Keratinocyte (primary cell): Measurements from ENCODE around the gene STK38. TPM values are rescaled to one million over a fixed set of nuclear protein-coding genes. Genes with fewer than 3 reads are reported as not detected.

ENCODE experiments used
- DNase-seq: peaks from one replicate; pipeline ENCODE4 v3.0.0-alpha.2; 2011; ENCODE audit warnings: low read depth, missing footprints, low spot score
- FAIRE-seq: peaks from 2 replicates; lab custom pipeline; 2011; peaks lifted over from hg19 to GRCh38; lab: Jason Lieb, UNC
- H2AFZ ChIP-seq: 2 replicates; pipeline ENCODE4 v1.6.0; 2012; ENCODE audit warnings: low read length, control low read depth, inconsistent platforms; ENCODE audit not compliant: control insufficient read depth
- H3K27ac ChIP-seq: 2 replicates; pipeline ENCODE4 v1.5.1; 2011; ENCODE audit warnings: low read length; ENCODE audit not compliant: control insufficient read depth, insufficient read depth
- H3K27me3 ChIP-seq: 3 replicates; pipeline ENCODE4 v1.6.0; 2011; ENCODE audit warnings: low read length; ENCODE audit not compliant: control insufficient read depth, insufficient read depth; ENCODE audit errors: extremely low read depth
- H3K36me3 ChIP-seq, 2 experiments: 2 replicates in 1 of 2; 3 replicates in 1 of 2; pipeline ENCODE4 v1.5.1; 2011; ENCODE audit warnings: low read length in 2 of 2, mild to moderate bottlenecking in 1 of 2; ENCODE audit not compliant: control insufficient read depth in 2 of 2, insufficient read depth in 2 of 2; ENCODE audit errors: extremely low read depth in 1 of 2
- H3K4me1 ChIP-seq: 3 replicates; pipeline ENCODE4 v1.5.1; 2011; ENCODE audit warnings: low read length; ENCODE audit not compliant: control insufficient read depth, insufficient read depth; ENCODE audit errors: extremely low read depth
- H3K4me2 ChIP-seq: 3 replicates; pipeline ENCODE4 v1.6.0; 2011; ENCODE audit warnings: low read depth, low read length; ENCODE audit not compliant: control insufficient read depth, insufficient read depth; ENCODE audit errors: extremely low read depth
- H3K4me3 ChIP-seq, 3 experiments: fragments of 200-600 bp in 1 of 3; sonication (generic) in 1 of 3; 2 replicates in 2 of 3; 3 replicates in 1 of 3; pipeline ENCODE4 v1.5.1; 2011 to 2016; ENCODE audit warnings: low read length in 3 of 3, mild to moderate bottlenecking in 3 of 3, control low read depth in 2 of 3, inconsistent platforms in 1 of 3, low read depth in 1 of 3, mixed read lengths in 1 of 3, mixed run types in 1 of 3, moderate library complexity in 1 of 3; ENCODE audit not compliant: control insufficient read depth in 2 of 3, insufficient read depth in 2 of 3; ENCODE audit errors: extremely low read depth in 1 of 3
- H3K79me2 ChIP-seq: 2 replicates; pipeline ENCODE4 v1.6.0; 2012; ENCODE audit warnings: low read length; ENCODE audit not compliant: control insufficient read depth, insufficient read depth
- H3K9ac ChIP-seq: 3 replicates; pipeline ENCODE4 v1.6.0; 2011; ENCODE audit warnings: low read length; ENCODE audit not compliant: control insufficient read depth, insufficient read depth; ENCODE audit errors: extremely low read depth
- H3K9me1 ChIP-seq: 3 replicates; pipeline ENCODE4 v1.6.0; 2011; ENCODE audit warnings: low read length; ENCODE audit not compliant: control insufficient read depth, insufficient read depth; ENCODE audit errors: extremely low read depth
- H3K9me3 ChIP-seq: 2 replicates; pipeline ENCODE4 v1.5.1; 2012; ENCODE audit warnings: low read depth, low read length; ENCODE audit not compliant: control insufficient read depth
- H4K20me1 ChIP-seq: 3 replicates; pipeline ENCODE4 v1.6.0; 2011; ENCODE audit warnings: low read length; ENCODE audit not compliant: control insufficient read depth, insufficient read depth; ENCODE audit errors: extremely low read depth
- CTCF ChIP-seq, 3 experiments: IDR thresholded peaks in 1 of 3; conservative IDR thresholded peaks in 1 of 3; optimal IDR thresholded peaks in 1 of 3; 2 replicates in 2 of 3; 3 replicates in 1 of 3; pipeline versions ENCODE3 to v1.5.1; 2011; ENCODE audit warnings: low read length in 3 of 3, mild to moderate bottlenecking in 3 of 3, moderate library complexity in 2 of 3, control low read depth in 1 of 3, inconsistent platforms in 1 of 3; ENCODE audit not compliant: insufficient read depth in 2 of 3; ENCODE audit errors: extremely low read depth in 1 of 3
- EZH2 ChIP-seq: IDR thresholded peaks from one replicate; pipeline ENCODE4 v1.6.1; 2012; ENCODE audit warnings: inconsistent platforms, mild to moderate bottlenecking, low read length, moderate library complexity
- dilution Hi-C: fragments of 300-500 bp; cut with MboI; formaldehyde crosslinking; loops from one replicate; pipeline ENCODE4 v1.7.0; 2020; ENCODE audit warnings: low sequenced_read_pairs; ENCODE audit not compliant: extremely low pct_ligation_motif_present
- polyA plus RNA-seq, 5 experiments: library from polyadenylated mRNA; depleted of rRNA in 3 of 5; stranded (reverse) in 3 of 5; stranded (forward) in 1 of 5; unstranded in 1 of 5; fragments of >200 nt; gene quantifications; 1 replicate in 1 of 5; 2 replicates in 3 of 5; 3 replicates in 1 of 5; pipeline versions ENCODE4 v1.2.1 to v1.2.3, GENCODE V29; 2011 to 2012; ENCODE audit warnings: missing spikeins in 2 of 5, low read depth in 1 of 5, low replicate concordance in 1 of 5

Gene STK38
- polyA plus RNA-seq, 1 donor (not counting 4 experiments of a cell fraction or from before 2014, with no cell fraction given), result 24.4 TPM

- Histone ChIP-seq H2AFZ (peak overlapping the region; percentile 98), H4K20me1 (no peaks in the 10 kb centered on the region), H3K9me1 (no peaks in the 10 kb centered on the region), H3K4me3 (peak overlapping the region; percentile 95 to 100 (median 97)), H3K4me2 (peak overlapping the region; percentile 96), H3K9me3 (no peaks in the 10 kb centered on the region), H3K36me3 (no peaks in the 10 kb centered on the region), H3K9ac (peak overlapping the region; percentile 92), H3K4me1 (peaks cover 18% of the 10 kb centered on the region), H3K79me2 (peaks cover 44% of the 10 kb centered on the region), H3K27me3 (no peaks in the 10 kb centered on the region), H3K27ac (peak overlapping the region; percentile 86)
- dilution Hi-C loops, result no loop called here
- FAIRE-seq (no peak), DNase-seq (no peak)
- TF ChIP-seq CTCF (optimal IDR thresholded peaks at IDR 0.05 in 1 of 3, IDR thresholded peaks at IDR 0.05 in 1 of 3, conservative IDR thresholded peaks at IDR 0.05 in 1 of 3; ENCODE audit: extremely low read depth in 1 of 3, insufficient read depth in 2 of 3, low read length in 3 of 3), result no peak
- TF ChIP-seq EZH2, result no peak
Measured at GRCh38 chr6:36546308-36546919, 865 bp downstream of the STK38 start.

DNA sequence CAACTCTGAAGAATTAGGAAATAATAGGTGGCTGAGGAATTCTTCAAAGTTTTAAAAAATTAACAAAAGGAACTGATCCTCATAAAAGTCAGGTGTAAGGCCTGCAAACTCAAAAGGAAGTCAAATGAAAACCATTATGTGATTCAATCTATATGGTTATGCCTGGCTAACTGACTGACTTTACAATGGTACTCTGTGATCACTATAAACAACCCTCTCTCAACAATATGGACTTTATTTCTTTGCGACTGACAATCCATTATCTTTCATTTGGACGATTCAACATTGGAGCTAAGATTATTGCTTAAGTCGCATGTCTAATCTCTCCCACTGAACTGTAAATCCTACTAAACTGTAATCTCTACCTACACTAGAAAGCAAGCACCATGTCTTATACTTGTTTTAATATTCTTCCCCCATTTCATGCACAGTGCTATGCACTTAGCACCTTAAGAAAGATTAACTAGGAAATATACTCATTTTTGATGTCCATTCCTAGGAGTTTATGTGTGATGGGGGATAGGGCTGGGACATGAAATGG is 1.4 kb downstream of the STK38 start:
- peak overlapping the region; percentile 92 for H3K9ac ChIP-seq
- no peak overlapping the region for H2AFZ ChIP-seq
- peak overlapping the region; percentile 96 for H3K4me2 ChIP-seq

More for the DNA sequence above, 1.4 kb downstream of the STK38 start:
- H3K36me3 ChIP-seq, result no peaks in the 10 kb centered on the region
- TF ChIP-seq CTCF (optimal IDR thresholded peaks at IDR 0.05 in 1 of 3, IDR thresholded peaks at IDR 0.05 in 1 of 3, conservative IDR thresholded peaks at IDR 0.05 in 1 of 3; ENCODE audit: extremely low read depth in 1 of 3, insufficient read depth in 2 of 3, low read length in 3 of 3), result no peak
- no peak for TF ChIP-seq EZH2
- FAIRE-seq (no peak), DNase-seq (no peak)
- H3K4me1 ChIP-seq, result peaks cover 18% of the 10 kb centered on the region
- no peaks in the 10 kb centered on the region for H3K27me3 ChIP-seq
- H3K9me1 ChIP-seq, result no peaks in the 10 kb centered on the region
- no peaks in the 10 kb centered on the region for H4K20me1 ChIP-seq
- dilution Hi-C loops, result no loop called here
- peak overlapping the region; percentile 86 for H3K27ac ChIP-seq
- peaks cover 44% of the 10 kb centered on the region for H3K79me2 ChIP-seq
- H3K4me3 ChIP-seq, result peak overlapping the region; percentile 95 to 100 (median 97)
- no peaks in the 10 kb centered on the region for H3K9me3 ChIP-seq
